HG03457 (cell line): ENCODE results near the gene ABHD16B.
"Not testable (repeated sequence)": the region's sequence is repeated elsewhere in the genome, so short reads cannot be mapped to it uniquely, and the experiment has no call there.

Source experiments
- ATAC-seq: cut with Tn5 transposase; IDR thresholded peaks from one replicate; pipeline ENCODE4 v1.9.1; 2021; ENCODE audit warnings: moderate number of reproducible peaks; ENCODE audit not compliant: unreplicated experiment

Gene ABHD16B

GRCh38 chr20:63834491-63834880 is 26.8 kb upstream of the ABHD16B start:
- ATAC-seq = no peak

GRCh38 chr20:63835021-63835858 is 26.1 kb upstream of the ABHD16B start:
- ATAC-seq = no peak

GRCh38 chr20:63836458-63837344 is 24.6 kb upstream of the ABHD16B start:
- ATAC-seq = no peak

- no peak for ATAC-seq
These were observed 23.8 kb upstream of the ABHD16B start for GRCh38 chr20:63837479-63837878.

GRCh38 chr20:63839620-63840019 is 21.7 kb upstream of the ABHD16B start:
- ATAC-seq = no peak

GRCh38 chr20:63840405-63840828 is 20.9 kb upstream of the ABHD16B start:
- ATAC-seq = no peak

GRCh38 chr20:63842258-63842657 is 19.0 kb upstream of the ABHD16B start:
- no peak for ATAC-seq

- no peak for ATAC-seq
These were observed 18.1 kb upstream of the ABHD16B start for GRCh38 chr20:63843222-63843621.

GRCh38 chr20:63843778-63844177 is 17.5 kb upstream of the ABHD16B start:
- no peak for ATAC-seq

- ATAC-seq = no peak
These were observed 16.7 kb upstream of the ABHD16B start for GRCh38 chr20:63844511-63844991.

- no peak for ATAC-seq
These were observed 15.0 kb upstream of the ABHD16B start for GRCh38 chr20:63846128-63846771.

- ATAC-seq = no peak
These were observed 14.4 kb upstream of the ABHD16B start for GRCh38 chr20:63846888-63847236.

GRCh38 chr20:63847237-63848002 is 13.9 kb upstream of the ABHD16B start:
- no peak for ATAC-seq

GRCh38 chr20:63848003-63848911 is 13.0 kb upstream of the ABHD16B start:
- ATAC-seq = no peak

GRCh38 chr20:63850689-63851547 is 10.4 kb upstream of the ABHD16B start:
- peak; percentile 52 for ATAC-seq

GRCh38 chr20:63851548-63851943 is 9.8 kb upstream of the ABHD16B start:
- ATAC-seq = not testable (repeated sequence)

- not testable (repeated sequence) for ATAC-seq
These were observed 7.6 kb upstream of the ABHD16B start for GRCh38 chr20:63853733-63854068.

- no peak for ATAC-seq
These were observed 7.1 kb upstream of the ABHD16B start for GRCh38 chr20:63854069-63854765.
